HG03025 (cell line): ENCODE results near the gene POMT1.

Experiments used
- ATAC-seq: cut with Tn5 transposase; IDR thresholded peaks from one replicate; pipeline ENCODE4 v1.9.1; 2021; ENCODE audit warnings: mild to moderate bottlenecking, moderate library complexity; ENCODE audit not compliant: unreplicated experiment, low FRiP score

Gene POMT1

GRCh38 chr9:131475956-131476776 lies 26.6 kb upstream of the POMT1 start:
- ATAC-seq, result no peak

GRCh38 chr9:131476777-131477345 lies 25.9 kb upstream of the POMT1 start:
- ATAC-seq, result no peak

DNA sequence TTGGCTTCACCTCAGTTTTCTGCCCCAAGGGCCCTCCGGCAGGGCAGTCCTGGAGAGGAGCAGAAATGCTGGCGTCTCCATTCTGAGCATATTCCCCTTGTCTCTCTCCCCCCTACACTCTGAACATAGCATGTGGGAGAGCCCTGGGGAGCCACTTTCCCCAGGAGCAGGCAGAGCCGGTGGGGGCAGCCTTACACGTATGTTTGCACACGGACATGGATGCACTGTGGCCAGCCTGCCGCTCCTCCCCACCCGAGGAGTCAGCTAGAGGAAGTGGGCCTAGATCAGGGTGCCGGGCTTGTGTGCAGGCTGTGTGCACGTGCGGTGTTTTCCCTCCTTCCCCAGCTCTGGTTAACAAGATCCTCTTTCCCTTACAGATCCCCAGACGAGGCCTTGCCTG lies 25.4 kb upstream of the POMT1 start:
- ATAC-seq, result no peak

DNA sequence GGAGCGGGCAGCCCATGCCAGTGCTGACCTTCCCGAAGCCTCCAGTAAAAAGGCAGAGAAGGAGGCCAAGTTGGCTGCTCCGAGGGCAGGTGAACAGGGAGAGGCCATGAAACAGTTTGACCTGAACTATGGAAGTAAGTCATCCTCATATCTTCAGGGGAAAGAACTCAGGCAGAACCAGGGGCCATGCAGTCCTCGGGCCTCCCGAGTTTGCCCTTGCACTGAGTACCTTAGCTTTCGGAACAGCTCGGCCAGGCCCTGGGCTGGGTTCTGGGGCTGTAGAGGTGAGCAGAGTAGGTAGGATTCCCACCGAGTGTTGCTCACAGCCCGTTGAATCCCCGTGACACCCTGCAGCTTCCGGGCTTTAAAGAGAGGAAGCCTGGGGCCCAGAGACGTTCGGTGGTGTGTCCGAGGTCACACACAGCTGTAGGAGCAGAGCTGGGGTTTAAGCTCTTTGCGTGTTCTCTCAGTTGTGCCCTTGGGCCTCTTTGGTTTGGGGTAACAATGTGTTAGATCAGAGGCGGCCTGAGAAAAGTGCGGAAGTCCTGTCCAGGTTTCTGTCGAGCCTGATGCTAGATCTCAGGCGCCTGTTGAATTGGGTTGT lies 24.8 kb upstream of the POMT1 start:
- ATAC-seq, result no peak

DNA sequence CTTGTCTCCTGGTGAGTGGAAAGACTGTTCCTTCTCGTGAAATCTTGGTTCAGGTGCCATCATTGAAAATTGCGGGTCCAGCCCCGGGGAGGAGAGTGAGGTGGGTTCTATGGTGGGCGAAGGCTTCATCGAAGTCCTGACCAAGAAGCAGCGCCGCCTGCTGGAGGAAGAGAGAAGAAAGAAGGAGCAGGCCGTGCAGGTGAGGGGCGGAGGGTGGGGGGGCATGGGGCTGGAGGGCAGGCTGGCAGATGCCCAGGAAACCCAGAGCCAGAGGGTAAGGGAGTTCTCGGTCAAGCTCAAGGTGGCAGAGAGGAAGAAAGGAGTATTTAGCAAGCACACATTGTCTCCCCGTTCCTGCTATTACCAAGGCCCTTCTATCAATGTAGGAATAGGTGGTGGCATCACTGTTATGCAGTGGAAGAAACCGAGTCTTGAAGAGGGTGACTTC lies 24.3 kb upstream of the POMT1 start:
- no peak for ATAC-seq

- no peak for ATAC-seq
Observed at GRCh38 chr9:131478911-131479310, 23.8 kb upstream of the POMT1 start.

DNA sequence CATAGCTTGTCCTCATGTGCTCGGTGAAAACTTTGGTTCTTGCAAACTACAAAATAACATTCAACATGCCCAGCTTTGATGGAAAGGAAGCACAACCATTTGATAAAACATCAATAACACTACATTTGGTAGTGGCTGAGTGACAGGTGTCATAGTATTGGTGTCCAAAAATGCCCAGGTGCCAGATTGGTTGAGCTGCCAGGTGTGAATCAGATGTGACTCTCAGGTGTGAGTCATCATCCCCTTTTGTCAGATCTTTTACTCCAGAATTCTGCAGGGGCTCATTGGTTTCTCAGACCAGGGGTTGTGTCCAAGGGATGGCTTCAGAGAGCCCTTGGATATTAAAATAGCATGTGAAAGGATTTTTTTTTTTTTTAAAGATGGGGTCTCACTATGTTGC lies 22.5 kb upstream of the POMT1 start:
- no peak for ATAC-seq

DNA sequence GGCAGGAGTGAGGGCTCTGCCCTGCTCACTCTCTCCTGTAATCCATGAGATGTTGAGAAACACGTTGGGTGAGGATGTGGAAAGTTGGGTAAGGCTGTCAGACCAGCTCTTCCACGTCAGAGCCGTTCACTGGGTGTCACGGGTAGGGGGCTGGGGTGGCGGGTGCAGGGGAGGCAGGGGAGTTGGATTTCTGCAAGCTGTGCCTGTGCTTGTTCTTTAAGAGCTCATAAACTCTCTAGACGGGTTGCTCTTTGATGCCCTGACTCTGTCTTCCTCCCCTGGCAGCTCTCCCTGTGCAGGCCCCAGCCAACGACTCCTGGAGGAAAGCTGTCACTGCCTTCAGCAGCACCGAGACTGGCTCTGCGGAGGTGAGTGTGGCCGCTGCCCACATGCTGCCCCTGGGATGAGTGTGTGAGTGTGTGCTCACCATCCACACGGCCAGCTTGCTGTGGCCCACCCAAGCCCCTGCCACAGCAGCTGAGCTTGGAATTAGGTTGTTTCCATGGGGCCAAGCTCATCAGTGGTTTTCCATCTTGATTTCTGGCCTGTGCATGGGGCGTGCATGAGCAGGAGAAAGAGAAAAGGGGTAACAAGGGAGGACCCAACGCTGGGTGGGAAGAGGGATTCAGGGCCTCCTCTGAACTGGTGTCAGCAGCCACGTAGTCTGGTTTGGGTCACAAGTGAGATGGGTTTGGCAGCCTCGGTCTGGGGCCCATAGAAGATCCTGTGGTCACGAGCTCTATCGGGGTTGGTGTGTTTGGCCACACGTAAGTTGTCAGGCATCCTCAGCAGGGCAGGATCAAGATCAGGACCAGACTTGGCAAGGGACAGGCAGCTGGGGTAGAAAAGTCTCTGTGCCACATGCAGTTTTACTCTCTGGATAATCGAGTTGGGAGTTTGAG lies 21.0 kb upstream of the POMT1 start:
- ATAC-seq, result no peak

GRCh38 chr9:131482343-131483006 lies 20.2 kb upstream of the POMT1 start:
- no peak for ATAC-seq

DNA sequence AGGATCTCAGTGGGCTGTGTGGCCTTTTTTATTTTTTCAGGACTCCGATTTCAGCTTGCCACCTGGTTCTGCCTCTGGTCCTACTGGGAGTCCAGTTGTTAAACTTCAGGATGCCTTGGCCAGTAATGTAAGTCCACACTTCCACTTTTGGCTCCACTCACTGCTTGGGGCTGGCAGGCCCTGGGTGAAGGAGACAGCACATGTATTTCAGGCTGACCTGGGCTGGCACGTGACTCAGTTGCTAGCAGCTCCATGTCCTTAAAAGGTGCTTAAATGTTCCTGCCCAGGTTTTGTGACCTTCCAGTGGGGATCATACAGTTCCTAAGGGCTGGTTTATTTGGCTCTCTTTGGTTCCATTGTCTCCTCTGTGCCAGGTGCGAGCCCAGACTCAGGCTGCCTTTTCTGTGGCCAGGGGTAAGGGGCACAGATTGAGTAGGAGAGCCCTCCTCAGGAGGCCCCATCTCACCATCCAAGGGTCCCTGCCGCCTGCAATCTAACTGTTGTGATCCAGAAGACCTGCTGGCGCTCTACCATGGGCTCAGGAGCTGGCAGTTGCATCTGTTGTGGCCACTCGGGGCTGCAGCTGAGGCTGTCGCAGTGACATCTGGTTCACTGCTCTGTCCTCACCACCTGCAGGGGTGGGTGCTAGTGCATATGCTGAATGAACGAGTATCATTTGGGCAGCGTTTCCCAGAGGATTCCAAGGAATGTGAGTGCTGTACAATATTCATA lies 19.2 kb upstream of the POMT1 start:
- ATAC-seq, result no peak

GRCh38 chr9:131484051-131484445 lies 18.7 kb upstream of the POMT1 start:
- ATAC-seq, result no peak

DNA sequence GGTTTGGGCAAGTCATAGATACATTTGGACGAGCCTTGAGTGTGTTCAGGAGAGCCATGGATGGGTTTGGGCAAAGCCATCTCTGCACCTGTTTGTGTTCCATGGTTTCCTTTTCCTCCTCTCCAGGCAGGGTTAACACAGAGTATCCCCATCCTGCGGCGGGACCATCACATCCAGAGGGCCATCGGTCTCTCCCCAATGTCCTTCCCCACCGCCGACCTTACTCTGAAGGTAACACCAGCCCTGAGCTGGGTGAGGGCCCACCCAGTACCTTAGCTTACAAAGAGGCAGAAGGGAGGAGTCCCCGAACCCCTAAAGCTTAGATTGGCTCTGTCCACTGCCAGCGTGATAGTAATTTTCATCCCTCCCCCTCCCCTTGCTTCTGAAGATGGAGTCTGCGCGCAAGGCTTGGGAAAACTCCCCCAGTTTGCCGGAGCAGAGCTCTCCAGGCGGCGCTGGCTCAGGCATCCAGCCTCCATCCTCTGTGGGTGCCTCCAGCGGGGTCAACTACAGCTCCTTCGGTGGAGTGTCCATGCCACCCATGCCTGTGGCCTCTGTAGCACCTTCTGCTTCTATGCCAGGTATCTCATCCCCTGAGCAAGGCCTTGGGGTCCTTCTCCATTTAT lies 18.0 kb upstream of the POMT1 start:
- ATAC-seq, result no peak

- ATAC-seq, result no peak
Observed at GRCh38 chr9:131485206-131485605, 17.5 kb upstream of the POMT1 start.

DNA sequence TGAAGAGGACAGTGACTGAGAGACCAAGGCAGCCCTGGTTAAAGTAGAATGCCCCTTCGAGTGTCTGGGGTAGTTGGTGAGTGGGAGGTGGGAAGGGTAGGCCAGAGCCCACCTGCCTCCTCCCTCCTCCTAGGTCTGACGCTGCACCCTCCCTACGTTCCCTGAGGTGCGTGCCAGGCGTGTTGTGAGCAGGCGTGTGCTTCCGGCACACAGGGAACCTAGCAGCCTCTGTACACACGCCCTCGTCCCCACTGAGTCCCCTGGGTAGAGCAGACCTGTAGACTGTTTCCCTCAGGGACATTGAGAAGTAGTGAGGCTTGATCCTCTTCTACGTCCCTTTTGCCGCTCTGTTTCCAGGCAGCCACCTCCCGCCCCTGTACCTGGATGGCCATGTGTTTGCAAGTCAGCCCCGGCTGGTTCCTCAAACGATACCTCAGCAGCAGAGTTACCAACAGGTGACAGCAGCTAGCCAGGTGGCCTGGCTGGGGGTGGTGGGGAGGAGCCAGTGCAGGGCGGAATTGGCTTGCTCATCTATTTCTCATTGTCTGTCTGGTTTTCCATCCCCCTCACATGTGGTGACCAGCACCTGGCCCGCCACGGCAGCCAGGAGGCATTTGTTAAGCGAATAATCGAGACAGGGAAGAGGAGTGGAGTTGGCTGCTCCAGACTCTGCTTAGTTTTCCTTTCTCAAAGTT lies 16.8 kb upstream of the POMT1 start:
- no peak for ATAC-seq

DNA sequence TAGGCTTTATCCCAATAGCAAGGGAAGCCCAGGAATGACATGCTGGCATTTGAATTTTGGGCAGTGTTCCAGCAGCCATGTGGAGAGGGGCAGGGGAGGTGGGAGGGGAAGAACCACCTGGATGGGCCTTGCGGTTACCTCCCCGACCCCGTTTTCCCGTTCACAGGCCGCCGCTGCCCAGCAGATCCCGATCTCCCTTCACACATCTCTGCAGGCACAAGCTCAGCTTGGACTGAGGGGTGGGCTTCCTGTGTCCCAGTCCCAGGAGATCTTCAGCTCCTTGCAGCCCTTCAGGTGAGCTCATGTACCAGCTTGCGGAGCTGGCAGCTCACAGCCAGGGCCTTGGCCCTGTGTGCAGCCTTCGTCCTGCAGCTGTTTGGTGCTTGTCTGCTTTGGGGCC lies 15.7 kb upstream of the POMT1 start:
- no peak for ATAC-seq

DNA sequence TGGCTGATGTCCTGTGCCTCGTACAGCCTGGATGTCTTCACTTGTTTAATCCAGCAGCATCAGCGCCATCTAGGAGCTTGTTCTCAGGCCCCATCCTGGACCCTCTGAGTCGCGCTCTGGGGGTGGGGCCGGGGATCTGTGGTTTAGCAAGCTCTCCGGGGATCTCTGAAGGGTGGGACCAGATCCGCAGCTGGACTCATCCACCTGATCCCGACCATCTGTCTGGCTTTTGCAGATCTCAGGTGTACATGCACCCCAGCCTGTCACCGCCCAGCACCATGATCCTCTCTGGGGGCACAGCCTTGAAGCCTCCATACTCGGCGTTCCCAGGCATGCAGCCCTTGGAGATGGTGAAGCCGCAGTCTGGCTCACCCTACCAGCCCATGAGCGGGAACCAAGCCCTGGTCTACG lies 15.1 kb upstream of the POMT1 start:
- ATAC-seq, result no peak

- no peak for ATAC-seq
Observed at GRCh38 chr9:131490514-131490913, 12.2 kb upstream of the POMT1 start.

DNA sequence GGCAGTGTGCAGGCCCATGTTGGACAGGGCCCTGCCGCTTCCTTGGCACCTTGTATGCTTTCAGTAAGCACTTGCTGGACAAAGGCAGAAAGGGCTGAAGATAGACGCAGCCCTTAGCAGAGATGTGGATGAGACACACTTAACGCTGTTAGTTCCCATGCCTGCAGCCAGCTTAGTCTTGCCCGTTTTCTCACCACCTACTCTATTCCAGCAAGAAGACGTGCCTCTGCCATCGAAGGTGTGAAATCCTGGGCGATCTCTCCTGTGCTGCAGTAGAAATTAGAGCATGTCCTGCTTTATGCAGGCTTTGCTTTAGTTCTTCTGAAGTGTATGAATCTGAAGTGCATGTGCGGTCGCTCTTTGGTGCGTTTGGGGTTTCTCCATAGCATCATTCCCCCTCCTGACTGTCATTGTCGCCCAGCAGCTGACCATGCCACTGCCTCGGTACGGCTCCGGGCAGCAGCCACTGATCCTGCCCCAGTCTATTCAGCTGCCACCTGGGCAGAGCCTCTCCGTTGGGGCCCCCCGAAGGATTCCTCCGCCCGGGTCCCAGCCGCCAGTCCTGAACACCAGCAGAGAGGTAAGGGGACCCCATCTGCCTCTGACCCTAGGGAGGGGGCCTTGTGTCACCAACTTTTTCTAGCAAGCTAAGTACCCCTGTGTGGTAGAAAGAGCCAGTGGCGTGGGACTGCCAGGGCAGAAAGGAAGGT lies 11.6 kb upstream of the POMT1 start:
- no peak for ATAC-seq
